ENCODE measurements around the gene TMEM40.
"Not testable (repeated sequence)": the region's sequence is repeated elsewhere in the genome, so short reads cannot be mapped to it uniquely, and the experiment has no call there.

TMEM40 gene

GRCh38 chr3:12750658-12751071 is 8.4 kb downstream of the TMEM40 start:
- DNase-seq (ENCODE audit: low spot score), result peak; percentile 71

- peak; percentile 76 for DNase-seq (ENCODE audit: low spot score)
Observed at GRCh38 chr3:12750223-12750622, 8.8 kb downstream of the TMEM40 start.

DNA sequence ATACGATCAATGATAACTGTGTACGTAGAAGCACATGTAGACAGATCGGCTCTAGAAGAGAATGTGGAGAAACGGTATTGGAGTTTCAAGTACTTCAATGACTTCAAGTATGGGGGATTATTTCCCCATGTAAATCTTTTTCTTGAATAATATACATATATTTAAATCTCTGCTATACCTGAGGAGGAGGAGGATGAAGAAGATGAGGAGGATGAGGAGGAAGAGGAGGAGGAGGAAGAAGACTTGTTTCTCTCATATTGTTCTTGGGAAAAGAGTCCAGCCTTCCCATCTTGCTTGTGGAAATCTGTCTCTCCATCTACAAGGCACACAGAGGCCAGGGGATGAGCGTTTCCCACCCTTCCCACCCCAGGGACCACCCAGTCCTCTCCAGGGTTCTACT is 10.6 kb downstream of the TMEM40 start:
- no peak for DNase-seq (ENCODE audit: low spot score)

DNA sequence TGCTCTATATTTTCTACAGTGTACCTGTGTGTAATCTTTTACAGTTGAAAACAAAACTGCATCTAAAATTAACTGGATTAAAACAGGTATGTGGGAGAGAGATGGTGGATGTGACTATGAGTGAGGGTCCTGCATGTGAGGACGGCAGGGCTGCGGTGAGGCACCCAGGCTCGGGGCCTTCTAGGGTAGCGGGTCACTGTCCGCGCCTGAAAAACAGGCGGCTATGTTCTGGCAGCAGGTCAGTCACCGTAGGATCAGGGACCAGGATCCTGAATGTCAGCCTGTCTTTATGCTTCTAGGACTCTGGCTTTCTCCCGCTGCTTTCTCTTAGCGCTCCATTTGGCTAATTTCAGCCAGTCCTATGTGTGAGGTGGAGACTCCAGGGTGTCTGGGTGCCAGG is 12.6 kb downstream of the TMEM40 start:
- no peak for DNase-seq (ENCODE audit: low spot score)

DNA sequence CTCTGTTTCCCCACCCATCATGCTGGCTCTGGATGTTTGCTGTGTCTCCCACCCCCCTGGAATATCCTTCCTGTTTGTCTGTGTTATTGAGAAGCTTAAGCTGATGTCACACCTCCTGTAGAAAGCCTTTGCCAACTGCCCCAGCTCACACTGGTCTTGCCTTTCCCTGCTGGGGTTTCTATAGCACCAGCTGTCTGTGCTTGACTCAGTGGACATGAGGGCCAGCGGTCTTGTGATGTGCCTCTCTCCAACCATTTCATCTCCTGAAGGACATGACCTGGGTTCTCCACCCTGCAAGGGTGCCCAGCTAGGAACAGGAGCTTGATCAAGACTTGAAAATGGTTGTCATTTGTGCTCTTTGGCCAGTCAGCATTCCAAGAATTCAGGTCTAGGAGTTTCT is 14.7 kb downstream of the TMEM40 start:
- DNase-seq (ENCODE audit: low spot score), result no peak

DNA sequence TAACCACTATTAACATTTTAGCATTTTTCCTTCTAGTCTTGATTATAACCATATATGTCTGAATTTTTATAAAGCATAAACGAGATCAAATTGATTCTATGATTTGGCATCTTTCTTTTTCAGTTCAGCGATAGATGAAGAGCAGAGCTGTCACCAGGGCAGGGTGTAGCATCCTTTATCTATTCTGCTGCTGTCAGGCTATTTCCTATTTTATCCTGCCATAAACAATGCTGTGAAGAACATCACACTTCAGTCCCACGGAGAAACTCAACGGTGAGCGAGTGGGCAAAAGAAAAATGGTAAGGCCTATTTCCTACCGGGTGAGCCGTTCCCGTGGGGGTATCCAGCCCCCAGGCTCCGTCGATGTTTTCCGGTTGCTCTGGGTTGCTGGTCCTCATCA is 15.5 kb downstream of the TMEM40 start:
- no peak for DNase-seq (ENCODE audit: low spot score)

DNA sequence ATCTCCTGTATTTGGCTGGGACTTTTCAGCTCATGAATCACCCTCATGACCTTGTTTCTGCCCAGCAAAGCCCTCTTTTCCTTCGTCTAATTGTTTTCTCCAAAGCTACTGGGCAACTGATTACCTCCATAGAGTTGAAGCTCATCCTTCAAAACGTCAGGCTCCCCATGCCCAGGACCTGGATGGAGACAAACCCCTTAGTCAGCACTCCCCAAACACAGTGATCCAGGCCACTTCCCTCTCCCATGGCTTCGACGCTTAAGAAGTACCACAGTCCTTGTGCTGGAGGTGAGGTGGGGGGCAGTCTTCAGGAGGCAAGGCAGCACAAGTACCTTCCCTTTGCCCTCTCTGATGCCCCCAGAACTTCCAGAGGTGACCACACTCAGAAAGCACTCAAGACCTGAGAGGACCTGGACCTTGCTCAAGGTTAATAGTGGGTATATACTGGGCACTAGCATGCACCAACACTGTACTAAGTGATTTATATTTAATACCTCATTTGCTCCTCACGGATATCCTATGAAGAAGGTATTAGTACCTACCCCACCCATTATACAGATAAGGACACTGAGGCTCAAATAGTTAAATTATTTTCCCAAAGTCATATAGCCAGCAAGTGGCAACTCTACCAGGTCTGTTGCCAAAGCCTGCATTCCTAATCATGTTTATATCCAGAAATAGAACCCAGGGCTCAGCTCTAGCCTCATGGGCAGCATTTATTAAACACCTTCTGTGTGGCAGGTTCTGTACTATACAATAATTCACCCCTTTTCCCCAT is 16.5 kb downstream of the TMEM40 start:
- no peak for DNase-seq (ENCODE audit: low spot score)

- DNase-seq (ENCODE audit: low spot score), result no peak
Observed at GRCh38 chr3:12741209-12741608, 17.9 kb downstream of the TMEM40 start.

DNA sequence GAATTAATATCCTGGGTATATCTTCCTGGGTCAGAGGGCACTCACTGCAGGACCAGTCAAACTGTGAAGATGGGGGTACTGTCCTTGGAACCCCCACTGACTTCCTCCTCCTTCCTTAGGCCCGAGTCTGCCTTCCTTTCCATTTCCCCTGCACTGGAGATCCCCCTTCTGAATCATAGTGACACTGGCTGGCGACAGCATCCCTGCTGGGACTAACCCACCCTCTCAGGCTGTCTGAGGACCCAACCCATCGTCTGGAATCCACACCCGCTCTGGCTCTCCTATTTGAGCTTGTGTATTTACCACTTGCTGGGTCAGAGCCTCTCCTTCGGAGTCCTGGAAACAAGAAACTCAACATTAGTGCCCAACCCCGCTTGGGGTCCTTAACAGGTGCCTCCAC is 21.2 kb downstream of the TMEM40 start:
- no peak for DNase-seq (ENCODE audit: low spot score)

DNA sequence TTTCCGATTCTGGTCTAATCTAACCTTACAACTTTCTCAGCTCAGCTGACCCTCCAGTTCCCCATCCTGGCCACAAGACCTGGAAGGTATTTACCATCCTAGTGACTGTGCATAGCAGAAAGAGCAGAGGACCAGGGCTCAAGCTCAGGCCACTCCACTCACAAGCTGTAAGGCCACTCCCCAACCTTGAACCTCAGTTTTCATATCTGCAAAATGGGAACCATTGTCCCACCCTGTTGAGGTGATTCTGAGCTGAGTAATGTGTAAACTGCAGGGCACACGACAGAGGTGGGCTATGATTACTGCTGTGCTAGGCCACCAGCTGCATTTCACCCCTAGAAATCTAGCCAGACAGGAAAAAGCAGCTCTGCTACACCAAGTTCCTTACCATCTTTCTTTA is 21.7 kb downstream of the TMEM40 start:
- DNase-seq (ENCODE audit: low spot score), result no peak

DNA sequence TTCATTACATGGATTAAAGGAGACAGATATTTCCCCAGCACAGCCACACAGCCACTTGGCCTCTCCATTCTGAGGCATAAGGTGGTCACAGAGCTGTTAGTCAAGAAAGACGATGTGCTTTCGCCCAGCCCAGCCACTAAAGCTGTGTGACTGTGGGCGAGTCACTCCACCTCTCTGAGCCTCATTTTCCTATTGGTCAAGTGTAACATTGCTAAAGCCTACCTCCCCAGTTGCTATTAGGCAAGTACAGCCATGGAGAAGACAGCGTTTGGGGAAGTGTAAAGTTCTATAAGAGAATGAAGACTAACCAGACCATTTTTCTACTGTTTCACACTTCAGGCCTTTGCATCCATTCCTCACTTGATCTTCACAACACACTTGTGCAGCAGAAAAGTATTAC is 24.1 kb downstream of the TMEM40 start:
- DNase-seq (ENCODE audit: low spot score), result no peak

GRCh38 chr3:12733566-12733965 is 25.5 kb downstream of the TMEM40 start:
- no peak for DNase-seq (ENCODE audit: low spot score)

- DNase-seq (ENCODE audit: low spot score), result no peak
Observed at GRCh38 chr3:12730506-12731242, 28.4 kb downstream of the TMEM40 start.

DNA sequence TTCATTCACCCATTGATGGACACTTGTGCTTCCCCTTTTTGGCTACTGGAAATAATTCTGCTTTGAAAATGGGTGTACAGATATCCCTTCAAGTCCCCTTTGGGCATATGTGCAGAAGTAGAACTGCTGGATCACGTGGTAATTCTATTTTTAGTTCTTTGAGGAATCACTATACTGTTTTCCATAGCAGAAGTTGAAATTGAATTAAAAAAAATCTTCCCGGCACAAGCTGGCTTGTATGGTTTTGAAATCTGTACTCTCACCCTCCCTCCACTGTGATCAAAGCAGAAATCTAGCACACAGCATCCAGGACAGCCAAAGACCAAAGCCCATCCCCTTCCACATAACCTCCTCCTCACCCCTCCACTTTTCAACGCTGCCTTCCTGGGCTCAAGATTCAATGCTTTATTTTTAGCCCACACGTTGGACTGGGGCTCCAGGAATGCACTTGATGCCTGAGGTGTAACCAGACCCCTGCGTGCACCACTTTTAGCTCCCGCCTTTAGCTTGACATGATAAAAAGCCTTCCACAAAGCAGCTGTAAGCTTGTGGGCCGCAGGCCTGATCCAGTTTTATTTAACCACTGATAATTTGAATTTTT is 29.9 kb downstream of the TMEM40 start:
- DNase-seq (ENCODE audit: low spot score), result no peak

DNA sequence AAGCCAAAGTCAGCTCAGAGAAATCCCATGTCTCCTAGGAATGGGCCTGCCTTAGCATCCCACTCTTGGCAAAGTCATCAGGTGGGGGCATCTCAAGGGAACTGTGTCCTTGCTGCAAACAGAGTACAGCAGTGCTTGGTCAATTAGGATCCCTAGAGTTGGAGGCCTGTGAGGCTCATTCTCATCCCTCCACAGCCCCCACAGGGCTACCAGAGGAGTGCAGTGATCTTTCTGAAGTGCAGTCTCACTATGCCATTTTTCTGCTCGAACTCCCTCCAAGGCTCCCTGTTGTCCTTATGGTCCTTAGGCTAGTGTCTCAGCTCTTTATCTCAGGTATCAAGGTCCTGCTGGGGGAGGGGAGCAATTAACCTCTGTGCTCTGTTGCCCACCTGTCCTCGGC is 31.1 kb downstream of the TMEM40 start:
- DNase-seq (ENCODE audit: low spot score), result no peak

DNA sequence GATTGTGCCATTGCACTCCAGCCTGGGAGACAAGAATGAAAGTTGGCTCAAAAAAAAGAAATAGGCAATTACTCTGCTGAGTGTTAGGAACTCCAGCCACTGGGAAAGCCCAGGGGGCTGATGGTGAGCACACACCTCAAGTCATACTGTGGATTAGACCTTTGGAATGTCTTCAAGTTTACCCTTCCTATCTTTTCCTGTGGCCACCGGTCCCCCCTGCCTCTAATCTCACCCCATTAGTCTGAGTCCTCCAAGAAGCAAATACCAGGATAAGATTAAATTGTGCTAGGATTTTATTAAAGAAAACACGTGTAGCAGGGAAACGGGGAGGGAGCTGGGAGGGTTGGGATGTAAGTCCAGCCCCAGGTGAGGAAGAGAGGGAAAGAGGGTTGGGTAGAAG is 31.6 kb downstream of the TMEM40 start:
- DNase-seq (ENCODE audit: low spot score), result no peak

GRCh38 chr3:12725436-12725835 is 33.6 kb downstream of the TMEM40 start:
- no peak for DNase-seq (ENCODE audit: low spot score)

GRCh38 chr3:12724794-12725193 is 34.3 kb downstream of the TMEM40 start:
- no peak for DNase-seq (ENCODE audit: low spot score)

DNA sequence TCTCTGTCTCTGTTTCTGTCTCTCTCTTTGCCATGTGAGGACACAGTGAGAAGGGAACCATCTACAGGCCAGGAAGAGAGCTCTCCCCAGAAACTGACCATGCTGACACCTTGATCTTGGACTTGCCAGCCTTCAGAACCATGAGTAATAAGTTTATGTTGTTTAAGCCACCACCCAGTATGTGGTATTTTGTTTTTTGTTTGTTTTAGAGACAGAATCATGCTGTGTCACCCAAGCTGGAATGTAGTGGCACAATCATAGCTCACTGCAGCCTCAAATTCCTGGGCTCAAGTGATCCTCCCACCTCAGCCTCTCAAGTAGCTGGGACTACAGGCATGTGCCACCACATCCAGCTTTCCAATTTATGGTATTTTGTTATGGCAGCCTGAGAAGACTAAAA is 35.7 kb downstream of the TMEM40 start:
- not testable (repeated sequence) for DNase-seq (ENCODE audit: low spot score)

- DNase-seq (ENCODE audit: low spot score), result no peak
Observed at GRCh38 chr3:12722226-12722625, 36.8 kb downstream of the TMEM40 start.

GRCh38 chr3:12719984-12720898 is 38.8 kb downstream of the TMEM40 start:
- peak; percentile 90 for DNase-seq (ENCODE audit: low spot score)

DNA sequence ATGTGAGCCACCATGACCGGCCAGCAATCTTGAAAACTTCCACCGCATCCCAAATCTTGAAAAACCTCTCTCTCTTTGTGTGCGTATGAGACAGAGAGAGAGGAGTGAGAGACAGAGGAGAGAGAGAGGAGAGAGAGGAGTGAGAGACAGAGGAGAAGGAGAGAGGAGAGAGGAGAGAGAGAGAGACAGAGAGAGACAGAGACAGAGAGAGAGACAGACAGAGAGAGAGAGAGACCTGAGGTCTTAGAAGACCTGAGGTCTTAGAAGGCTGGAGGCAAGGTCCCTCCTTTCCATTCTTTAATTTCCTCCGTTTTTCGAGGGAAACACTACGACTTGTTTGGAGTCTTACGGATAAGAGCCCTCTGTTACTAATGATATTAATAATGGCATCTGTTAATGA is 39.5 kb downstream of the TMEM40 start:
- no peak for DNase-seq (ENCODE audit: low spot score)

Data from GM03348 (cell line).